HG02870 (cell line): ENCODE results near the gene ZCWPW2.

ENCODE experiments used
- ATAC-seq: cut with Tn5 transposase; IDR thresholded peaks from one replicate; pipeline ENCODE4 v1.9.1; 2021; ENCODE audit warnings: mild to moderate bottlenecking, moderate library complexity; ENCODE audit not compliant: unreplicated experiment

The ZCWPW2 gene

DNA sequence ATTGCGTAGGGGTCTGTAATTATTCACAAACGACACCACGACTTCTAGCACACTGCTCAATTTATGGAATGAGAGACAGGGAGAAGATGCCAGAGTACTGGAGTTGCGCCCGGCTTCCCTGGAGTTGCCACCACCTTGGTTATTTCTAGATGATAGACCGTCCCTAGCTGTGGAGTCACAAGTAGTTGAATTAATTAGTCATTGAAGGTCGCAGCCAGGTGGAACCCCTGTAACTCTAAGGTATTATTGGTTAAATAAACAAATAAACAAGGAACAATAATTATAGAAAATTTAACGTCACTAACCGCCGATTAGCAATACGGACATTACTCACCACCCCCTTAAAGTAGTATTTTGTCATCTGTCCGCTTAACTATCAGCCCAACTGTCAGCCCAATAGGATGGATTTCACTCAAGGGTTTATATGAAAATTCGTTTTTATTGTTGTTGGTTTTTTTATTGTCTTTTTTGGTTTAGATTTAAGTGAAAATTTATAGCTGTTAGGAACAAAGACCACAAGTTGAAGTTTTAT lies 1.0 kb downstream of the ZCWPW2 start:
- peak; percentile 0 for ATAC-seq

DNA sequence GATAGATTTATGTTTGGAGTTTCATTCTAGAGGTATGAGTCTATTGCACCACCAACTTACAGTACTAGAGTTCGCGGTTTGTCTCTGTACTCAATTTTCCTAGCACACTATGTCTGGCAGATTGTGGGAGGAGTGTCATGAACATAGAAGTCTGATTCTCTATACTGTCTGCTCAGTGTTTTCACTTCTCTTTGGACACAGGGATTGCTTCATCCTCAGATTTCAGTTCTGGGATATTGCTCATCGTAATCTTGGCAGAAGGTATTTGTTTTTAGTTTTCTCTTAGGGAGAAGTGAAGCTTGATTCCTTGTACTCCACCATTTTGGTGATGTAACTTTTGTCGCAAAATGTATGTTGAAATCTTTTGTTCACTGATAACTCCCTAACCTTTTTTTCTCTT lies 27.9 kb downstream of the ZCWPW2 start:
- ATAC-seq = no peak

DNA sequence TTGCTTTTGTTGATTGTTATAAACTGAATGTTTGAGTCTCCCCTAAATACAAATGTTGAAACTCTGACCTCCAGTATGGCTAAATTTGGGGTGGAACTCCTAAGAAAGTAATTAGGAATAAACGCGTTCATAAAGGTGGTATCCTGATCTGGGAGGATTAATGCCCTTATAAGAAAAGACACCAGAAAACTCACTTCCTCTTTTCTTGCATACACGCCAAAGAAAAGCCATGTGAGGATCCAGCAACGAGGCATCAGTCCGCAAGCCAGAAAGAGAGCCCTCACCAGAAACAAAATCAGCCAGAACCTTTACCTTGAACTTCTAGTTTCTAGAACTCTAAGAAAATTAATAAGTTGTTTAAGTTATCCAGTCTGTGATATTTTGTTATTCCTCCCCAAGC lies 37.5 kb downstream of the ZCWPW2 start:
- ATAC-seq = no peak

DNA sequence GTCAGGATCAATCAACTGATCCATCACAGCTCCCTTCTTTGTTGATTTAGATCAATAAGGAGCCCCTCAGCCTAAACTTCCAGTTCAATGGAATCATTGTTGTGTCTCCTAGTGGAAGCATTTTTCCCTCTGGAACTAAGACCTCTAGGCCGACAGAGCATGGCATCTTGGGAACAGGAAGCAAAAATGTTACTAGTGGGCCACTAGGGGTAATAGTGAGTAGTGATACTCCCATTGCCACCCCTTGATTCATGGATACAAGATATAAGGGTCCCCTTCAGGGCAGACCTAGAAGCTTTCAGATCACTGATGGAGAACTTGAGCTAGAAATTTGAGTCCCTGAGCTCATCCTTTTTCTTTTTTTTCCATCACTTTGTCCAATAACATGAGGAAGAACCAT lies 40.5 kb downstream of the ZCWPW2 start:
- ATAC-seq = no peak

DNA sequence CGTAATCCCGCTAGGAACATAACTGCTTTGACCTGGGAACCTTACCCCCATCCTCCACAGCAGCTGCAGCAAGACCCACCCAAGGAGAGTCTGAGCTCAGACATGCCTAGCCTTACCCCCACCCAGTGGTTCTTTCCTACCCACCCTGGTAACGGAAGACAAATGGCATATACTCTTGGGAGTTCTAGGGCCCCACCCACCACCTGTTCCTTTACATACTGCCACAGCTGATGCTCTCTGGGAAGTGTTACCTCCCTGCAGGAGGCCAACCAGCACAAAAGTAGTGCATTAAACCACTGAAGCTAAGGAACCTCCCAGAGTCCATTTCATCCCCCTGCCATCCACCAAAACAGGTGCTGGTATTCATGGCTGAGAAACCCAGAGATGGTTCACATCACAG lies 50.7 kb downstream of the ZCWPW2 start:
- ATAC-seq = no peak

DNA sequence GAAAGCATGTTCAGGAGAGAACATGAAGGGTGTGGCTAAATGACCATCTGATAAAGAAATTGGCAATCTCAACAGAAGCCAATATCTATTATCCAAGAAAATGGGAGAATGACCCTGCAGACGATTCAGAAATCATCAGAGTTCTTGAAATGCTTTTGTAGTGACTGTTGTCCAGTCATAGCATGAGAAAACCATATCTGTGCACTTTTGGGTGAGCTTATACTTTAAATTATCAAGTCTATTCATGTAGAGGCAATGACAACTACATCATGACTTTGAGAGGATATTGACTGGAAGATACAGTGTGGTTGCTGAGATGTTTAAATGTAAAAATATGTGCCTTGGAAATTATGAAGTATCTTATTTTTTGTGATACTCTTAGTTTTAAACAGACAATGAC lies 57.7 kb downstream of the ZCWPW2 start:
- no peak for ATAC-seq

DNA sequence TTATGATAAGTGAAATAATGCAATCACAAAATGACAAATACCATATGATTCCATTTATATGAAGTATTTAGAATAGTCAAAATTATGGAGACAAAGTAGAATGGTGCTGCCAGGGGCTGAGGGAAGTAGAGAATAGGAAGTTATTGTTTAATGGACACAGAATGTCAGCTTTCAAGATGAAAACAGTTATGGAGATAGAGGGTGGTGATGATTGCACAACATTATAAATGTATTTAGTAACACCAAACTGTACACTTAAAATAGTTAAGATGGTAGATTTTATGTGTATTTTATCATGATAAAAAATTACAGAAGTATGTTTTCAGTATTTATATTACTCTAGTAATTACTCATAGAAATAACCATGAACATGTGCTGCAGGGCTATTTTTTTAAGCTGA lies 100.9 kb downstream of the ZCWPW2 start:
- no peak for ATAC-seq

DNA sequence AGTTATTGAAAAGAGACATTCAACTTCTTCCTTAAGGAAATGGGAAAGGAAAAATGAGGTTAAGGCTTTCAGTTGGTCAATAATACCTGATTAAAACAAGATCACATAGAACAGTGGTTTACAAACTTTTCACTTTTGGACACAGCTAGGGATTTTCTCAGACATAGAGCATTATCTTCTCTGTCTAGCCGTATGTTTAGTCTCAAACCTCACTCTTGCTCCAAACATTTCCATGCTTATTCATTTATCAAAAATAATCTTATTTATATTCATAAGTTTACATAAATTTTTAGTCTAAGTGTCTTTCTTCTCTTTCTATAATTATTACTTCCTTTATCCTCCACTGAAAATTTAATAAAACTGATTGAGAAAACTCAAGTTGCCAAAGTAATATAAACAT lies 114.3 kb downstream of the ZCWPW2 start:
- ATAC-seq = no peak

DNA sequence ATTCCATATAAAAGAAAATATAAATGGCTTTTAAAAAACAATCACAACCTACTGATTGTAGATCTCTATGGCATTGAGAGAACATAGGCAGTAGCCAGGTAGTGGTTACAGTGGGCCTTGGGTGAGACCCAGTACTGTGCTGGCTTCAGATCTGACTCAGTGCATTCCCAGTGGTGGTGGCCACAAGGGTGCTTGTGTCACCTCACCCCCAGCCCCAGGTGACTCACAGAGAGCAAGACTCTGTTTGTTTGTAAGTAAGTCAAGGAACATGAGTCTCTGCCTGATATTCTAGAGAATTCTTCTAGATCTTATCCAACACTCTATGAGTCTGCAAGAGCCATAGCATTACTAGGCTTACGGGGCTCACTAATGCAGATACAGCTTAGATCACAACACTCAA lies 118.9 kb downstream of the ZCWPW2 start:
- ATAC-seq = no peak

DNA sequence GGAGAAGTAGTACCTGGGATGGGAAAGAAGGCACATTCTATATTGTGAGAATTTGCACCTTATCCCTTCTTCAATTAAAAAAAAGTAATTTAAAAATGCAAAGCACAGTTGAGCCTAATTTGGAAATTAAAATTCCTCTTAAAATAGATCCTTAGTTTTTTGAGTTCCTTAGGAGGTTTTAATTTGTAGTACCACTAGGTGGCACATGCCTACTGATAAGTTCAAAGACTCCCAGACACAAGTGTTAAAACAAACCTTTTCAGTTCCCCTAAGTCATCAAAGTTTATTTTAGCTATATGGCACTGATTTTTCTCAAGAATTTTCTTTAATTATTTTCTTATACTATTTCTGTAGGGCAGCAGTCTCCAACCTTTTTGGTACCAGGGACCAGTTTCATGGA lies 127.7 kb downstream of the ZCWPW2 start:
- ATAC-seq = no peak

DNA sequence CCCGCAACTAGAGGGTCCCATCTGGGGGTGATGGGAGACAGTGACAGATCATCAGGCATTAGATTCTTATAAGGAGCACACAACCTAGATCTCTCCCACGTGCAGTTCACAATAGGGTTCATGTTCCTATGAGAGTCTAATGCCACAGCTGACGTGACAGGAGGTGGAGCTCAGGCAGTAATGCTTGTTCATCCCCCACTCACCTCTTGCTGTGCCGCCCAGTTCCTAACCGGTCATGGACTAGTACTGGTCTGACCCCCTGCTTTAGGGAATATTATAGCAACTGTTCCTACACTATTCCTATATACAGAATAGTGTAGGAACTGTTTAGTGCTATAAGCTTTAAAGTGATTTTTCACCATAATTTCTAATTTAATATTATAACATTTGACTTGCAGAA lies 128.2 kb downstream of the ZCWPW2 start:
- ATAC-seq = no peak

DNA sequence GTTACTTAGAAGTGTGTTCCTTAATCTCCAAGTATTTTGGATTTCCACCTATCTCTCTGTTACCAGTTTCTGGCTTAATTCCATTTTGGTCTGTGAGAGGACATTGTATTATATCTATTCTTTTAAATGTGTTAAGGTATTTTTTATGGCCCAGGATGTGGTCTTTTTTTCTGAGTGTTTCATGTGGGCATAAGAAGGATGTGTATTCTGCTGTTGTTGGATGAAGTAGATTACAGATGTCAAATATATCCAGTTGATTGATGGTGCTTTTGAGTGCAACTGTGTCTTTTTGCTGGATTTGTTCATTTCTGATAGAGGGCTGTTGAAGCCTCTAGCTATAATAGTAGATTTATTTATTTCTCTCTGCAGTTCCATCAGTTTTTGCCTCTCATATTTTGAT lies 136.6 kb downstream of the ZCWPW2 start:
- no peak for ATAC-seq

DNA sequence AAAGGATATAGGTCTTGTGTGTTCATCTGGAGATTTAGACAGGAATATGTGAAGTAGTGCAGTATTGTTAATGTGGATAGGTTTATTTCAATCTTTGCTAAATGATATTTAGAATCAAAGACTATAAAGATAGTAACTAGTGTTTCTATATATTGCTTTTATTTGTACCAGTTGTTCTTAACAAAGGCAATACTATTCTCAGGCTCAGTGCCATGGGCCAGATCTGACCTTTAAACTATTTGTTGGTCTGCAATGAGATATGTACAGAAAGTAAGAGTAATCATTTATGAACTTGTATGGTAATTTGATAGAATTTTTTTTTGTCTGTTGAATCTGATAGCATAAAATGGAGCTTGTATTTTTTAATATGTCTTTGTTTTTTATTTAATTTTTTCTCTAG lies 146.8 kb downstream of the ZCWPW2 start:
- no peak for ATAC-seq

DNA sequence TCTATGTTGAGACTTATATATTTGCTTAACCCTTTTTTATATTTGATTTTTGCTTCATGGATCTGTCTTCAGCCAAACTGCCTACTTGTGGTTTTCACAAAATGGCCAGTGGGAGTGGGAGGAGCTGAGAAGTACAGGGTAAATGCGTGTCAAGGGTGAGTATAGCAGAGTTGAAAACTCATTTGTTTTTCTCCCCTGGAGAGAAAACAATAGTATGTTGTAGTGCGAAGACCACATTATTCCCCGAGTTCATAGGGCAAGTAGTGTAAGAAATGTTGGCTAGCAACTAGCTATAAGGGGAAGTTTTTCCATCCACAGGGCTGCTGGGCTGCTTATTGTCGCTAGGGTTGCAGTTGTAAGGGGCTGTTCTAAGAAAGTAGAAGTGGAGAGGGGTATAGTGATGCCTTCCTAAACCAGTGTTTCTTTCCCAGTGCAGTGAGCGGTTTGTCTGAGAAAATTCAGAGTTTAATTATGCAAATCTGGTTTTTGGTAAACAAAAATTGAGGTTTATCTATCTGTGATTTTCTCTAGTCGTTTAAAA lies 153.9 kb downstream of the ZCWPW2 start:
- no peak for ATAC-seq

DNA sequence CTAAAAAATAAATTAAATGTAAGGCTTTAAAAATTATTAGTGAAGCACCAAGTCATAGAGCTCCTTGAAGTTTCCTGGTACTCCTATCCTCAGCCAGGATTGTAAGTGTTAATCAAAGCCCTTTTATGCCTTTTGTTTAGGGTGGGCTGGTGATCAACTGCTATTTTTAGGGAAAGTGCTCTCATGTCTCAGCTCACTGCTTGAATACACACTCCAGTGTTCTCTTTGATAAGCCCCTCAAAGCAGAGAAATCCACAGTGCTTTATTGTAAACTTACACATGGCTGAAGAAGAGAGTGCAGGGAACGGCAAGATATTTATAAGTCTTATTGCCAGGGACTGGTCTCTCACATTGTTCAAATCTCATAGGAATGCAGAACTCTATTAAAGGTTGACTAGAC lies 156.5 kb downstream of the ZCWPW2 start:
- ATAC-seq = no peak

DNA sequence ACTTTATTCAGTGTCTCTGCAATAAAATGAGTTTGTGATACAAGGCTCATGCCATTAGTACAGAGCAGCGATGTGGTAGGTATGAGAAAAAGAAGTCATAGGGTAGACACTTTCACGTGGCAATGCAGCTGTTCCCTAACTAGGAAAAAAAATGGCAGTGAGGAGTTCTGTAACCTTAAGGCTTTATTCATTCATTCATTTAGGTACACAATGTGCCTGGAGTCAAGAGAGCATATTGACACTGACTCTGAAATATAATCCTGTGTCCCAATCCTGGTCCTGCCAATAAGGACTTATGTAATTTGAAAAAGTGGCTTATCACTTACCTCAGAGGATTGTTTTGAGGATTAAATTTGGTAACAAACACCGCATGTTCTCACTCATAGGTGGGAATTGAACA lies 173.1 kb downstream of the ZCWPW2 start:
- ATAC-seq = no peak

DNA sequence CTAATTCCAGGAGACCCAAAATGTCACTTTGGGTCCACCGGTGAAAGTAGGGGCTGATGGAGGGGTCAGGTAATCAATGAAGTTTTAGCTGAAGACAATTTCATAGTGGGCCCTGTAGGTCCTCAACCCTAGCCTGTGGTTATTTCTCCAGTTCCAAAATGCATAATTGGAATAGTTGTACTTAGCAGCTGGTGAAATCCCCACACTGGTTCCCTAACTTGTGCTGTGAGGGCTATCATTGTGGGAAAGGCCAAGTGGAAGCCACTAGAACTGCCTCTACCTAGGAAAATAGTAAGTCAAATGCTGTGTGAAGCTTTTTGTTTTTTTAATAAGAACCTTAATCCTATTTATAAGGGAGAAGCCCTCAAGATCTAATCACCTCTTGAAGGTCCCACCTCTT lies 193.8 kb downstream of the ZCWPW2 start:
- no peak for ATAC-seq

DNA sequence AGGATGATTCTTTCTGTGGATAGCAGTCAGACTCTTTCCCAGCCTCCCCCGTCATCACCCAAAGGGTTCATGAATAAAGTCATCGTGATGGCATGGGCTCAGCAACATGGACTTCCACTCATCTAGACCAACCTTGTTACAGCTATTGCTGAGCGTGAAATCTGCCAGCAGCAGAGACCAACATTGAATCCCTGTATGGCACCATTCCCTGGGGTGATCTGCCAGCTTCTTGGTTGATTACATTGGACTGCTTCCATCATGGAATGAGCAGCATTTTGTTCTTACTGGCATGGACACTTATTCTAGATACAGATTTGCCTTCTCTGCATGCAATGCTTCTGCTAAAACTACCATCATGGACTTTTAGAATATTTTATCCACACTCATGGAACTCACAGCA lies 195.7 kb downstream of the ZCWPW2 start:
- ATAC-seq = no peak

DNA sequence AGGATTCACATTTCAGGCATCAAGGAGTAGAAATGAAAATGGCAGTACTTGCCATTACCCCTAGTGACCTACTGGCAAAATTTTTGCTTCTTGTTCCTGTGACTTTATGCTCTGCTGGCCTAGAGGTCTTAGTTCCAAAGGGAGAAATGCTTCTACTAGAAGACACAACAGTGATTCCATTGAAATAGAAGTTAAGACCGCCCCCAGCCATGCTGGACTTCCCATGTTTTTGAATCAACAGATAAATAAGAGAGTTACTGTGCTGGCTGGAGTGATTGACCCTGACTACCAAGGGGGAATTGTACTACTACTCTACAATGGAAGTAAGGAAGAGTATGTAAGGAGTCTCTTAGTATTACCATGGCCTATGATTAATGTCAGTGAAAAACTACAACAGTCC lies 196.3 kb downstream of the ZCWPW2 start:
- no peak for ATAC-seq

DNA sequence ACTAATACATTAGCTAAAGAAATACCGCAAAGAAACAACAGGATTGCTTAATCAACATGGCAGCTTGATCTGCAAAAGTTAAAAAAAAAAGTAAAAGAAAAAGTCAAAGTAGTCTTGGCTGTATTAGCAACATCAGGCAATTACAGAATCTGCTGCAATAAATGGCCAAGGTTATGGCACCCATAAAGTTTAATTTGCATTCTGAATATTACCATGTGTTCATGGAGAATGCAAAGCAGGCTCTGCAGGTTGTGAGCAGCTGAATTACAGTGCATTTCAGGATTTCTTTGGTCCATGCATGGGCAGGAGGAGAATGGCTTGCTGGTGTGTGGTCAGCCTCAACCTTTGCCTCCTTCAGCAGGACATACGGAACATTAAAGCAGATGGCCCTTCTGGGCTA lies 199.2 kb downstream of the ZCWPW2 start:
- ATAC-seq = no peak

DNA sequence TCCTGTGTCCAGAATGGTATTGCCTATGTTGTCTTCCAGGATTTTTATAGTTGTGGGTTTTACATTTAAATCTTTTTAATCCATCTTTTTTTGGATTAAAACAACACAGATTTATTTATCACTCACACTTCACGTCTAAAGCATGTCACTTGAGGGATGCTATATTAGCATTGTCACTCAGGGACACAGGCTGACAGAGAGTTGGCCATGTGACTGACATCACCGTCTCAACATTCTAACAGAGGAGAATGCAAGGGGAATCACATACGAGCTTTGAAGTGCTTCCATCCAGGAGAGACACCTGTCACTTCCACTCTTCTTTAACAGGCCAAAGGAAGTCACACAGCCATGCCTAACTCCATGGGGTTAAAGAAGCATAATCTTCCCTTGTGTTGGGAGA lies 204.7 kb downstream of the ZCWPW2 start:
- no peak for ATAC-seq

DNA sequence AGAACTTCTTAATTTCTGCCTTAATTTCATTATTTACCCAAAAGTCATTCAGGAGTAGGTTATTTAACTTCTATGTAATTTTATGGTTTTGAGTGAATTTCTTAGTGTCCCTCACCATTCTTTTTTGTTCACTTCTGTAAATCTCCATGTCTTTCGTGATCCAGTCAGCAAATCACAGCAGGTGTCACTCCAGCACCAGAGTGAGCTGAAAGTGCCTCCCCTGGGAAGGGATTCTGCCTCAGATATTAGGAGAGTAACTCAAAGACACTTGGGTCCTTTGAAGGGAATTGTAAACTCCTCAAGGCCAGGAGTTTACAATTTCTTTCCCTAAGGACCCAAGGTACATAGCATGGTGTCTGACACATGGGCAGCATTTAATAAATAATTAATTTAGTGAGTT lies 207.7 kb downstream of the ZCWPW2 start:
- ATAC-seq = no peak

DNA sequence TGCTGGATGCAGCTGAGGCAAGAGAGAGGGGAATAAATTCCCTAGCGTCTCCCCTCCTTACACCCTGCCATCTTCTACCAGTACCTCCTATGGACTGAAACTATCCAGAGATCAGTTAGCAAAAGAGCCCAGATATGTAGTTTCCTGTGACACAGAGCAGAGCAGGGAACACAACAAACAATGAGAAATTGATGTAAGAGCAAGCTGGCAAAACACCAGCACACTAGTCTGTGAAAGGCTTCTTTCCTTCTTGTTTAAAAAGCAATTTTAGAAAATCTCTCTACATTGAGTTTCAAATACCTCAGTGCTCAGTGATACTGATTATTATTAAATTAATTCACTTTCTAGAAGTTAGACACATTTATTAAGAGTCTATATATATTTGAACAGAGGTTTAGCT lies 215.7 kb downstream of the ZCWPW2 start:
- ATAC-seq = no peak

DNA sequence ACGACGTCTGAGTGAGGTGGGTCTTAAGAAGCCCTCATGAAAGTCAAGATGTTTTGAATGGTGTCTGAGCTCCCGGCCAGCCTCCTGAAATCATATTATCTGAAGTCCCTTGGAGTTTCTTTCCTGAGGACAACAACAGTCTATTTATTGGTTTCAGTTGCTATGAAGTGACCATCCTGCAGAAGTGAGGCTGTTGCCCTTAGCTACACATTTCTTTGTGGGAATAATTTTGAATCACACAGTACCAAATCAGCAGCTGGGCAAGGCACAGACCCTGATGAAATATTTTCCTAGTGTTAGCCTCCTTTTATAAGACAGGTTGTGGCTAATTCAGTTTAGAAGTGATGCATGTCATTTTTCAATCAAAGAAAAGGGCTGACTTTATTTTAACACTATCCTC lies 220.8 kb downstream of the ZCWPW2 start:
- no peak for ATAC-seq
